HG03342 (cell line): ENCODE results near the gene B2M.
"Not testable (repeated sequence)": the region's sequence is repeated elsewhere in the genome, so short reads cannot be mapped to it uniquely, and the experiment has no call there.

Source experiments
- ATAC-seq: cut with Tn5 transposase; IDR thresholded peaks from one replicate; pipeline ENCODE4 v1.9.1; 2021; ENCODE audit warnings: mild to moderate bottlenecking, moderate library complexity; ENCODE audit not compliant: unreplicated experiment

B2M gene

GRCh38 chr15:44720460-44721176, 9.3 kb downstream of the B2M start:
- no peak for ATAC-seq

GRCh38 chr15:44722011-44722410, 10.7 kb downstream of the B2M start:
- ATAC-seq = no peak

- ATAC-seq = no peak
These were observed 14.8 kb downstream of the B2M start for GRCh38 chr15:44726136-44726535.

DNA sequence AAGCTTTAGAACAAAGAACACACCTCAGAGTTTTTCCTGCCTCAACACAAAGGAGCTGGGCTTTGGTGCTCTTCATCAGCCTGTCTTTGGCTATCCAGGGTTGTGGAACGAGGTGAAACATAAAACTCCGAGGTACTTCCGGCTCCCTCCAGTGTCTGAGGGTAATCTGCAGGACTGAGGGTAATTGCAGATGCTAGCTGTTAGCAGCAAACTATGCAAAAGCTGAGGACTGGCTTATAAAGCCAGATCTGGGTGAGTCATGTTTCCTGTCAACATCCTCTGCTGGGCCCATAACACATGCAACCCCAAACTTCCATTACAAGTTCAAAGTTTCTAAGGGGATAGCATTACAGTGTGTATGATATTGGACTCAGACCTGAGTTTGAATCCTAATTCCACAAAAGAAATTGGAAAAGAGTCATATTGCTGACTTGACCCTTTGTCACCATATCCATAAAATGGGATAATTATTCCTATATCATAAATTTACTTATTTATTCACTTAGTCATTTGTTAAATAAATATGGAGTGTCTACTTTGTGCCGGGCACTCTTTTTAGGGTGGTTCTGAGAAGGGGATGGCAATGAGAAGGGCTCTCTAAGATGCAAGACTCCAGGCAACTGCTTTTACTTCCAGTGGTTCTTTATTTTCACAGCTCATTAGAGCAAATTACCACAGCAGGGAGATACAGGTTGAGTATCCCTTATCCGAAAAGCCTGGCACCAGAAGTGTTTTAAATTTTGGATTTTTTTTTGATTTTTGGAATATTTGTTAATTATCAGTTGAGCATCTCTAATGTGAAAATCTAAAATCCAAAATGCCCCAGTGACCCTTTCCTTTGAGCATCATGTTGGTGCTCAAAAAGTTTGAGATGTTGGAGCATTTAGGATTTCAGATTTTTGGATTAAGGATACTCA, 15.5 kb downstream of the B2M start:
- peak; percentile 35 for ATAC-seq

- no peak for ATAC-seq
These were observed 16.3 kb downstream of the B2M start for GRCh38 chr15:44727485-44728231.

DNA sequence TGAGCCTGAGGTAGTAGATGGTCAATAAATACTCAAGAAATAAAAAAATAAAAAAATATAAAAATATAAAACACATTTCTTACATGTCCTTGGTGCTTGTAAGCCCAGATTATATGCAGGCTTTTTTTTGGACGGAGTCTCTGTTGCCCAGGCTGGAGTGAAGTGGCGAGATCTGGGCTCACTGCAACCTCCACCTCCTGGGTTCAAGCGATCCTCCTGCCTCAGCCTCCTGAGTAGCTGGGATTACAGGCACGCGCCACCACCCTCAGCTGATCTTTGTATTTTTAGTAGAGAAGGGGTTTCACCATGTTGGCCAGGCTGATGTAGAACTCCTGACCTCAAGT, 16.9 kb downstream of the B2M start:
- not testable (repeated sequence) for ATAC-seq

DNA sequence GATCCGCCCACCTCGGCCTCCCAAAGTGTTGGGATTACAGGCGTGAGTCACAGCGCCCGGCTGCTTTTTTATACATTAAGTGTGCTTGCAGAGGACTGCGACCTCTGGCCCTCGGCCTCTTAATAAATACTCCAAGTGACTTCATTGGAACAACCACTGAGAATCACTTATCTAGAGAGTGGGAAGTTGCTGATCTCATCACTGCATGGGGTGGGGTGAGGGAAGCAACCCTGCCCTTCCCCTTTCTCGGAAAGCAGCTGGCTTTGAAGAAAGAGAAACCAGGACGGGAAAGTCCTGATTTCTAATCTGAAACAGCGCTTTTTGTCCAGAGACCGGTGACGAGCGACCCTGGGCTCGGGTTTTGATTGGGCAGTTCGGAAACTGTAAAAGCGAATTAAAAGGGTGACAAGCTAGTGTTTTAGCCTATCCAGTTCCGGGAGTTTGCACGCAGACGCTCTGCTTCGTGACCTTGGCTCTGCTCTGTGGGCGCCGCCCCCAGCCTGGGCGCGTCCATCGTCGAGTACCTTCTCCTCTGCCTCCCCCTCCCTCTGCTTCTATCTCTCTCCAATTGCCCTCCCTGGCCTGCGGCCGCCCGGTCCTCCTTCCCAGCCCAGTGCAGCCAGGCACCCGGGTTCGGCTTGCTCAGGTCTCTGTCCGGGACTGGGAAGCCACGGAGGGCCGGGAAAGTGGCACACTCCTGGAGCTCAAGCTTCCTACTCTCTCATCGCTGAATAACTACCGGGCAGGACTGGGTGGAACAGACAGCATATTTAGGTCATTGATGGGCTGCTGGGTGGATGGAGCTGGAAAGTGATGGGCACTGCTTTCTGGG, 17.5 kb downstream of the B2M start:
- ATAC-seq = peak; percentile 66

GRCh38 chr15:44729408-44730127, 18.3 kb downstream of the B2M start:
- no peak for ATAC-seq

DNA sequence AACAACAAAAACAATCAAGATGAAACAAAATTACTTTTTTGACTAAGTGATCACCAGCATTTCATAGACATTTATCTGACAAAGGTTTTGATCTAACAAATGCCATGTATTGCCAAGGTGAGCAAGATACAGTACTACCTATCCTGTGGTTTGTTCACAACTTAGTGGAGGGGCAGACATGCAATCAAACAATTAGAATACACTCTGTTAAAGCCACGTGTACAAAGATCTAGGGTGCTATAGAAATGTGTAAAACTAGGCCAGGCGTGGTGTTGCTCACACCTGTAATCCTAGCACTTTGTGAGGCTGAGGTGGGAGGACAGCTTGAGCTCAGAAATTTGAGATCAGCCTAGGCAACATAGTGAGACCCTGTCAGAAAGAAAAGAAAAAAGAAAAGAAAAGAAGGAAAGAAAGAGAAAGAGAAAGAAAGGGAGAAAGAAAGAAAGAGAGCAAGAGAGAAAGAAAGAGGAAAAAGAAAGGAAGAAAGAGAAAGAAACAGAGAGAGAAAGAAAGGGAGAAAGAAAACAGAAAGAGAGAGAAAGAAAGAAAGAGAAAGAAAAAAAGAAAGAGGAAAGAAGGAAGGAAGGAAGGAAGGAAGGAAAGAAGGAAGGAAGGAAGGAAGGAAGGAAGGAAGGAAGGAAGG, 23.6 kb downstream of the B2M start:
- no peak for ATAC-seq

DNA sequence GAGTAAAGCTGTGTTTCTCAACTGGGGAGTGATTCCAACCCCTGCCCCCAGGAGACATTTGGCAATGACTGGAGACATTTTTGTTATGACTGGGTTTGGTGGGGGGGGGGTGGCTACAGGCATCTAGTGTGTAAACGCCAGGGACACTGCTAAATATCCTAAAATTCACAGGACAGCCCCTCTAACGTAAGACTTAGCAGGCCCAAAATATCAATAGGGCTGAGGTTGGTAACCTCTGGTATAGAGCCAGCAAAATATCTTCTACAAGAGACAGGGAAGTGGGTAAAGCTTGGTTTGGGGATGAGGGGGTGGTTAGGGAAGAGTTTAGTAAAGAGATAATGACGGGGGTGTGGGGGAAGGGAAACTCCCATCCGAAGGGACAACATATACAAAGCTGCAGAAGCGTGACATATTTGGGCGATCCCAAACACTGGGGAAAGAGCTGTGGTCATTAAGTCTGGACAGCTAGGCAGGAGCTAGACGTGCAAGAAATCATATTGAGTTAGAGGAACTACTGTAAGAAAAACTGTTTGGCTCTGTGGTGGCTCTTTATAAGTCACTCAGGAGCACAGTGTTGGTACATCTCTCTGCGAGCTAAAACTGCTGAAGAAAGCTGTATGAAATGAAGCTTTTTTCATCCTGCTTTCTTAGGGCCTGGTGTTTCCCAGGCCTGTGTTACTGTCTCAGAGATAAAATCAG, 24.3 kb downstream of the B2M start:
- ATAC-seq = no peak

DNA sequence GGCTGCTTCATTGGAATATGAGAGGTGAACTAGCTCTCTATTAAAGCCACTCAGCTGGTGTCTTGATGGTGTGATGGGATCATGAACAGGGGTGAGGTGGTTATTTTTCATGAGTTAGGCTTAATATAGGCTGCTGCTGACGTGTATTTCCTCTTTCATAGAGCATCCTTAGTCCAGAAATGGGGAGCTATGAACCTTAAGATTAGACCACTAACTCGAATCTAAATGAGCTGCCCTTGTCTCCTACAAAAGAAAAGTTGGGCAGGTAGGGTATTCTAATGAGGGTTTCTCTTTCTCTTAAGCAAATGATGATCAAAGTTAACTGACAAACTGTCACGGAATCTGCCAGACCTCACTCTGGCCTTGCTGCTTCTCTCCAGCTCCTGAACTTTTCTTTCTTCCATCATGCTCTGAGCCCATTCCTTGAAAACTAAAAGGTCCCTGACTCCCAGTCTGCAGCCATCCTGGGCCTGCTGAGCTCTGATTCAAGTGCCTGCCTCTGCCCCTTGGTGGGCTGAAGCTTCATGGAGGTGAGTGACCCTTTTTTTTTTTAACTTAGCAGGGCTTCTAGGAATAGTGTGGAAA, 25.0 kb downstream of the B2M start, which contains the start of gene TRIM69:
TRIM69 (plus strand) TSS at position 348 of the 585 bp plus-strand sequence; CDS start at position 525, 177 bp downstream.
- ATAC-seq = no peak

DNA sequence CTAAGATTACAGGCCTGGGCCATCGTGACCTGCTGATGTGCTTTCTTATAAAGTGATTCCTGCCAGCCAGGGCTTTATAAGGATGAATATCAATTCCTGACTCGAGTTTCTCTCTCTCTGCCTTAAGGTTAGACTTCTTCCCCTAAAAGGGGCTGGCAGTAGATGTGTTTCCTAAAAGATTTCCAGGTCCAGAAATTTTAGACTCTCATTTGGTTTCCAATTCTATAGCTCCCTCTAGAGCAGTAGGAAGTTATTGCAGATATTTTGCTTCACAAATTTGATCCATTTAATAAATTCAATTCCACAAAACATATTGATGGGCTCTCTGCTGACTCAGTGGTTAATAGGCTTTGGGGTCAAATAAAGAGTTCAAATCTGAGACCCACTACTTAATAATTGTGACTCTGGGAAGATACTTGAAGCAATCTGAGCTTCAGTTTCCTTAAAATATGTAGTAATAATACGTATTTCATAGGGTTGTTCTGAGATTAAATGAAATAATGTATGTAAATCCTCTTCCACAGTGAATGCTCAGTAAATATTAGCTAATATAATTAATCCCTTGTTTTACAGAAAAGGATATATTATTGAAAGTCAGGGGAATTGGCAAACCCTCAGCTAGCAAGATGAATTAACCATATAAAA, 27.1 kb downstream of the B2M start:
- ATAC-seq = no peak

GRCh38 chr15:44739222-44739847, 28.0 kb downstream of the B2M start:
- not testable (repeated sequence) for ATAC-seq

- not testable (repeated sequence) for ATAC-seq
These were observed 32.1 kb downstream of the B2M start for GRCh38 chr15:44743454-44743853.

- no peak for ATAC-seq
These were observed 42.0 kb downstream of the B2M start for GRCh38 chr15:44753345-44753744.

GRCh38 chr15:44763187-44763586, 51.9 kb downstream of the B2M start:
- no peak for ATAC-seq

DNA sequence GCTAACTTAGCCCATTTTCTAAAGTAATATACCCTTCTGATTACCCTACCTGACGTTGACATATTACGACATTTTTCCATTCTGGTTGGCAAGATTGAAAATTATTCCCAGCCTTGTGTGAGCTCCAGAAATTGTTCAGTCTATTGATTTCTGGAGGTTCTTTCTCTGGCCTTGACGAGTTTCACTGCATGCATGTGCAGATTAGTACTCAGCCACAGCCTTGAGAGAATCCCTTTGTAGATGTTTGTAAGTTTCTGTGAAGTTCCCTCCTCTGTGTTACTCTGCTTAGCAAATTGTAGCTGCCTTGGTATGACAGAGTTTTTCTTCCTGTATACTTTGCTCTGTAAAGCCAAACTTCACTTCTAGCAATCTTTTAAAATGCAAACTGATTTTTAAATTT, 52.5 kb downstream of the B2M start:
- no peak for ATAC-seq
